NB4 (cell line): ENCODE measurements around the gene ARHGAP27.
"Not testable (repeated sequence)": the region's sequence is repeated elsewhere in the genome, so short reads cannot be mapped to it uniquely, and the experiment has no call there.

Source experiments
- MAX ChIP-seq: IDR thresholded peaks from 2 replicates; pipeline ENCODE4 v1.6.1; 2011; ENCODE audit warnings: low read depth, low read length
- MYC ChIP-seq: IDR thresholded peaks from 2 replicates; pipeline ENCODE4 v1.6.1; 2011; ENCODE audit warnings: low read depth, low read length
- POLR2A ChIP-seq: IDR thresholded peaks from 2 replicates; pipeline ENCODE4 v1.6.1; 2011; ENCODE audit warnings: mild to moderate bottlenecking; ENCODE audit not compliant: insufficient read length; ENCODE audit errors: extremely low read depth
- TF ChIP-seq, protein P1 (sequence below): IDR thresholded peaks from one replicate; pipeline ENCODE4 v1.5.1; 2012; ENCODE audit warnings: low read depth, low read length

- TF ChIP-seq, protein P1, sequence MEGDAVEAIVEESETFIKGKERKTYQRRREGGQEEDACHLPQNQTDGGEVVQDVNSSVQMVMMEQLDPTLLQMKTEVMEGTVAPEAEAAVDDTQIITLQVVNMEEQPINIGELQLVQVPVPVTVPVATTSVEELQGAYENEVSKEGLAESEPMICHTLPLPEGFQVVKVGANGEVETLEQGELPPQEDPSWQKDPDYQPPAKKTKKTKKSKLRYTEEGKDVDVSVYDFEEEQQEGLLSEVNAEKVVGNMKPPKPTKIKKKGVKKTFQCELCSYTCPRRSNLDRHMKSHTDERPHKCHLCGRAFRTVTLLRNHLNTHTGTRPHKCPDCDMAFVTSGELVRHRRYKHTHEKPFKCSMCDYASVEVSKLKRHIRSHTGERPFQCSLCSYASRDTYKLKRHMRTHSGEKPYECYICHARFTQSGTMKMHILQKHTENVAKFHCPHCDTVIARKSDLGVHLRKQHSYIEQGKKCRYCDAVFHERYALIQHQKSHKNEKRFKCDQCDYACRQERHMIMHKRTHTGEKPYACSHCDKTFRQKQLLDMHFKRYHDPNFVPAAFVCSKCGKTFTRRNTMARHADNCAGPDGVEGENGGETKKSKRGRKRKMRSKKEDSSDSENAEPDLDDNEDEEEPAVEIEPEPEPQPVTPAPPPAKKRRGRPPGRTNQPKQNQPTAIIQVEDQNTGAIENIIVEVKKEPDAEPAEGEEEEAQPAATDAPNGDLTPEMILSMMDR, result not testable (repeated sequence)
- TF ChIP-seq POLR2A, MYC, MAX: not testable (repeated sequence)
These were observed 8.3 kb upstream of the ARHGAP27 start for GRCh38 chr17:45440839-45441515.
